WTC11 (cell line): ENCODE data around the gene EGFR.

ENCODE experiments used
- CTCF ChIP-seq: fragments of 200-600 bp; IDR thresholded peaks from 2 replicates; pipeline ENCODE4 v1.8.0; 2022; ENCODE audit warnings: antibody characterized with exemption
- FOXP4 ChIP-seq: sonication (generic); formaldehyde crosslinking; IDR thresholded peaks from 2 replicates; pipeline ENCODE4 v1.8.0; 2022; ENCODE audit warnings: mild to moderate bottlenecking, missing genetic modification reagents
- GABPB1 ChIP-seq: sonication (generic); formaldehyde crosslinking; IDR thresholded peaks from 2 replicates; pipeline ENCODE4 v1.8.1; 2023; ENCODE audit warnings: mild to moderate bottlenecking, missing genetic modification reagents
- NFYB ChIP-seq: sonication (generic); formaldehyde crosslinking; conservative IDR thresholded peaks from 2 replicates; pipeline ENCODE4 v1.8.0; 2022; ENCODE audit warnings: low read depth, missing genetic modification reagents
- SMAD3 ChIP-seq: sonication (generic); formaldehyde crosslinking; IDR thresholded peaks from 2 replicates; pipeline ENCODE4 v1.8.0; 2022; ENCODE audit warnings: missing genetic modification reagents, mild to moderate bottlenecking, borderline replicate concordance
- TF ChIP-seq, protein P1 (sequence below): sonication (generic); formaldehyde crosslinking; IDR thresholded peaks from 2 replicates; pipeline ENCODE4 v1.8.1; 2023; ENCODE audit warnings: mild to moderate bottlenecking, missing genetic modification reagents

DNA sequence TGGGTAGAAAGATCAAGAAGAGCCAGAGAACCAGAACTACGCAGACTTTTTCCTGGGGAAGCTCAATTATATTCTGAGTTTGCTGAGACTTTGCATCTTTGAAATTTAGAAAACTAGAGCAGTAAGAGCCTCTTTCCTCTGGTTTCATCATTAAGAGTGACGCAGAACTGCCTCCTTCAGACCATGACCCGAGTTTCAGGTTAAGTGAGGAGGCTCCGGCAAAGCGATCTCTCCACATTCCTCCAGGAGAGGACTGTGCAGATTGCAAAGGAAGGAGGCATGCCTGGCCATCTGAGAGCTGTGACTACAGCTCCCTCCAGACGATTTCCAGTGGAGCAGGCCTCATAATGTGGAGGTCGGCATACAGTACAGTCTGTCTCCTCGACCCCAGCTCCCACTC is 230.5 kb downstream of the EGFR start:
- TF ChIP-seq CTCF (no peak), SMAD3 (CRISPR knock-in tag) (no peak), FOXP4 (CRISPR knock-in tag) (no peak), GABPB1 (no peak), NFYB (no peak)
- TF ChIP-seq, protein P1, sequence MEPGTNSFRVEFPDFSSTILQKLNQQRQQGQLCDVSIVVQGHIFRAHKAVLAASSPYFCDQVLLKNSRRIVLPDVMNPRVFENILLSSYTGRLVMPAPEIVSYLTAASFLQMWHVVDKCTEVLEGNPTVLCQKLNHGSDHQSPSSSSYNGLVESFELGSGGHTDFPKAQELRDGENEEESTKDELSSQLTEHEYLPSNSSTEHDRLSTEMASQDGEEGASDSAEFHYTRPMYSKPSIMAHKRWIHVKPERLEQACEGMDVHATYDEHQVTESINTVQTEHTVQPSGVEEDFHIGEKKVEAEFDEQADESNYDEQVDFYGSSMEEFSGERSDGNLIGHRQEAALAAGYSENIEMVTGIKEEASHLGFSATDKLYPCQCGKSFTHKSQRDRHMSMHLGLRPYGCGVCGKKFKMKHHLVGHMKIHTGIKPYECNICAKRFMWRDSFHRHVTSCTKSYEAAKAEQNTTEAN (CRISPR knock-in tag), result no peak
